Brain microvascular endothelial cell (primary cell): Measurements from ENCODE around the gene DTNB.

Source experiments
- DNase-seq: peaks from one replicate; pipeline ENCODE4 v3.0.0-alpha.2; 2020
- H3K27ac ChIP-seq: fragments of 250-450 bp; sonication (Bioruptor Pico); 2 replicates; pipeline ENCODE4 v1.5.1; 2020; ENCODE audit warnings: mild to moderate bottlenecking, moderate library complexity
- H3K27me3 ChIP-seq: fragments of 250-450 bp; sonication (Bioruptor Pico); replicated peaks from 2 replicates; pipeline ENCODE4 v1.5.1; 2020; ENCODE audit warnings: mild to moderate bottlenecking
- H3K36me3 ChIP-seq: fragments of 250-450 bp; sonication (Bioruptor Pico); replicated peaks from 2 replicates; pipeline ENCODE4 v1.5.1; 2020; ENCODE audit warnings: mild to moderate bottlenecking
- H3K4me3 ChIP-seq: 2 replicates; pipeline ENCODE4 v1.5.1; 2011; ENCODE audit warnings: low read depth, mild to moderate bottlenecking, control low read depth, low read length, moderate library complexity
- CTCF ChIP-seq: IDR thresholded peaks from 2 replicates; pipeline ENCODE4 v1.5.1; 2011; ENCODE audit warnings: low read depth, mild to moderate bottlenecking, moderate library complexity, low read length, control low read depth, inconsistent platforms; ENCODE audit errors: missing control alignments
- in situ Hi-C: cut with HindIII; loops from 2 replicates; pipeline ENCODE4 v1.10.0; 2017; ENCODE audit warnings: low sequenced_read_pairs, low pct_ligation_motif_present

Gene DTNB

GRCh38 chr2:25355270-25355669, 318.1 kb downstream of the DTNB start:
- Histone ChIP-seq H3K4me3 (no peak overlapping the region), H3K27ac (no peak overlapping the region), H3K36me3 (no peaks in the 10 kb centered on the region), H3K27me3 (no peaks in the 10 kb centered on the region)
- in situ Hi-C loops = no loop called here
- TF ChIP-seq CTCF = no peak
- DNase-seq = no peak

GRCh38 chr2:25354116-25354515, 319.3 kb downstream of the DTNB start:
- no peak overlapping the region for H3K27ac ChIP-seq
- no peak overlapping the region for H3K4me3 ChIP-seq
- in situ Hi-C loops = no loop called here
- no peaks in the 10 kb centered on the region for H3K36me3 ChIP-seq
- DNase-seq = no peak
- TF ChIP-seq CTCF = no peak
- H3K27me3 ChIP-seq = no peaks in the 10 kb centered on the region

GRCh38 chr2:25349397-25349796, 324.0 kb downstream of the DTNB start:
- peak; percentile 19 for DNase-seq
- Histone ChIP-seq H3K36me3 (no peaks in the 10 kb centered on the region), H3K4me3 (no peak overlapping the region), H3K27me3 (no peaks in the 10 kb centered on the region), H3K27ac (no peak overlapping the region)
- no peak for TF ChIP-seq CTCF
- in situ Hi-C loops = no loop called here

GRCh38 chr2:25347846-25348245, 325.5 kb downstream of the DTNB start:
- no peaks in the 10 kb centered on the region for H3K36me3 ChIP-seq

GRCh38 chr2:25347205-25347815, 326.1 kb downstream of the DTNB start:
- Histone ChIP-seq H3K36me3 (no peaks in the 10 kb centered on the region), H3K4me3 (no peak overlapping the region), H3K27me3 (no peaks in the 10 kb centered on the region), H3K27ac (no peak overlapping the region)
- TF ChIP-seq CTCF = no peak
- in situ Hi-C loops = no loop called here
- peak; percentile 7 for DNase-seq

More at GRCh38 chr2:25347846-25348245, 325.5 kb downstream of the DTNB start:
- in situ Hi-C loops = no loop called here
- no peak for TF ChIP-seq CTCF
- Histone ChIP-seq H3K4me3 (no peak overlapping the region), H3K27ac (no peak overlapping the region), H3K27me3 (no peaks in the 10 kb centered on the region)
- no peak for DNase-seq

GRCh38 chr2:25343187-25343825, 330.1 kb downstream of the DTNB start:
- H3K4me3 ChIP-seq = no peak overlapping the region
- TF ChIP-seq CTCF = no peak
- no peaks in the 10 kb centered on the region for H3K27me3 ChIP-seq
- DNase-seq = no peak
- no peak overlapping the region for H3K27ac ChIP-seq
- H3K36me3 ChIP-seq = no peaks in the 10 kb centered on the region
- in situ Hi-C loops = no loop called here
